ENCODE data around the gene TOR1A.
"Not testable (repeated sequence)": the region's sequence is repeated elsewhere in the genome, so short reads cannot be mapped to it uniquely, and the experiment has no call there.

GRCh38 chr9:129784970-129785369, 39.0 kb downstream of the TOR1A start:
- TF ChIP-seq, protein P1, sequence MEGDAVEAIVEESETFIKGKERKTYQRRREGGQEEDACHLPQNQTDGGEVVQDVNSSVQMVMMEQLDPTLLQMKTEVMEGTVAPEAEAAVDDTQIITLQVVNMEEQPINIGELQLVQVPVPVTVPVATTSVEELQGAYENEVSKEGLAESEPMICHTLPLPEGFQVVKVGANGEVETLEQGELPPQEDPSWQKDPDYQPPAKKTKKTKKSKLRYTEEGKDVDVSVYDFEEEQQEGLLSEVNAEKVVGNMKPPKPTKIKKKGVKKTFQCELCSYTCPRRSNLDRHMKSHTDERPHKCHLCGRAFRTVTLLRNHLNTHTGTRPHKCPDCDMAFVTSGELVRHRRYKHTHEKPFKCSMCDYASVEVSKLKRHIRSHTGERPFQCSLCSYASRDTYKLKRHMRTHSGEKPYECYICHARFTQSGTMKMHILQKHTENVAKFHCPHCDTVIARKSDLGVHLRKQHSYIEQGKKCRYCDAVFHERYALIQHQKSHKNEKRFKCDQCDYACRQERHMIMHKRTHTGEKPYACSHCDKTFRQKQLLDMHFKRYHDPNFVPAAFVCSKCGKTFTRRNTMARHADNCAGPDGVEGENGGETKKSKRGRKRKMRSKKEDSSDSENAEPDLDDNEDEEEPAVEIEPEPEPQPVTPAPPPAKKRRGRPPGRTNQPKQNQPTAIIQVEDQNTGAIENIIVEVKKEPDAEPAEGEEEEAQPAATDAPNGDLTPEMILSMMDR (IDR thresholded peaks at IDR 0.05), result not testable (repeated sequence)
- TF ChIP-seq POLR2AphosphoS5 (IDR thresholded peaks at IDR 0.05; ENCODE audit: insufficient read depth in 1 of 2, low read depth in 1 of 2); POLR2A (IDR thresholded peaks at IDR 0.05): not testable (repeated sequence)

Measured in vagina (tissue), 2 donors.